ENCODE measurements around the gene CKLF.

GRCh38 chr16:66553223-66553622 lies 847 bp downstream of the CKLF start:
- TF ChIP-seq POLR2A (IDR thresholded peaks at IDR 0.05) (no peak), CTCF (IDR thresholded peaks at IDR 0.05) (no peak), POLR2AphosphoS5 (IDR thresholded peaks at IDR 0.05) (peak in 1 of 2 donors; percentile 20)
